Measurements from ENCODE around the gene IQSEC2.

Gene IQSEC2

DNA sequence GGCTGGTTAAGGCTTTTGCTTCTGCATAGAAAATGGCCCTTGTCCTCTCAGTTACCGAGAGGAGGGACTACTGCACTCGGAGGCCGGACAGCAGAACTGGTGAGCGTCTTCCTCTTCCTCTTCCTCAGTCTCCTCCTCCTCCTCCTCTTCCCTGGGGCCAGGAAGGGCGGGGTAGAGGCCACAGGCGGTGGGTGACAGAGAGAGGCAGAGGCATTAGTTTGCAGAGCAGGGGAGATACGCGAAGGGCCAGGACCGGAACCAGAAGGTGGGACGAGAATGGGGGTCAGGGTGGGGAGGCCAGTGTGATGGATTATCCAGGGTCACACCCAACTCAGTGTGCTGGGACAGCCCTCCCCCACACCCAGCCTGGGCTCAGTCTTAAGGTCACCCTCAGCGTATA, 14.5 kb downstream of the IQSEC2 start:
- no peak for DNase-seq

DNA sequence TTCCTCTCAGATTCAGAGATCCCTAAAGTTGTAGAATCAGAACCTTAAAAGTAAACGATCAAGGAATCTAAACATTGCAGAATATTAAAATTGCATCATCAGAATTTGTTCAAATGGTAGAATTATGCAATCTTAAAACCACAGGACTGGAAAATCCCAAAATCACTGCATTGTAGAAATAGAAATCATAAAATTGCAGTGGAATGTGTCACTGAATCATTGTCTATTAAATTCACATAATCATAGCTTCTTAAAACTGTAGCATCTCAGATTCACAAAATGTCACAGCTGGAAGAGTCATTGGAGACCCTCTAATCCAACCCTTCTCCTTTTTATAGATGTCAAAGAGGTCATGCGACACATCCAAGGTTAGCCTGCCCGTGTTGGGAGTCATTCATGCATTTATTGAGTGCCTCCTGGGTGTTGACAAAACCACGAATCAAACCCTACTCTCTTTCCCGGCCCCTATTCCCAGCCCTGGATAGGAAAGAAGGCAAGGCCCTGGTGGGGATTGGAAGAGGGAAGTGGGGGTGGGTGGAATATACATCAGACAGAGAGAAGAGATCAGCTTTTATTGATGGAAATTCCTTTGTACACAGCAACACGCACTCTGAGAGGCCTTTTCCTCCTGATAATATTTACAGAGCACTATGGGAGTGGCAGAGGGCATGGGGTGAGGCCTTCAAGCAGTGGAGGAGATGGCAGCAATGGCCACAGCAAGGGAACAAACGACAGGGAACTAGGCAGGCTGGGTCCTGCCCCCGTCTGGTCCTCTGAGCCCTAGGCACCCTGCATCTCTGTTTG, 15.4 kb downstream of the IQSEC2 start:
- DNase-seq: no peak

DNA sequence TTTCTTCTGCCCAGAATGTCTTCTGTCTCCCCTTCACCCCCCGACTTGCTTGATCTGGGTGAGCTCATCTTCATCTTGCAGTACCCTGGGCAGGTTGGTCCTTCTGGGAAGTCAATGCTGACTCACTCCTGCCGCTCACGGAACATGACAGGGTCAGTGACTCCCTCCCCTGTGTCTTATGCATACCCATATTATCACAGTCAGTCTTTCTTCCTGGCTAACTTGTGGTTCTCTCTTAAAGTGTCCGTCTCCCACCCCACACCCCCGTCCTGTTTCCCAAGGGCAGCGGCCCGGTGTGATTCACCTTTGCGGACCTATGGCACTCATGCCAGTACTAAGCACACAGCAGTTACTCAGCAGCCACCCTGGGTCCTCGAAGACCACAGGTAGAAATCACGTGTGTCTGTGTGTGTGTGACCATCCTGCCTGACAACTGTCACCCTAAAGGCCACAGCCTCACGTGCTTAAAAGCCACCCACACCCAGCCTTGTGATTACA, 17.7 kb downstream of the IQSEC2 start:
- no peak for DNase-seq

DNA sequence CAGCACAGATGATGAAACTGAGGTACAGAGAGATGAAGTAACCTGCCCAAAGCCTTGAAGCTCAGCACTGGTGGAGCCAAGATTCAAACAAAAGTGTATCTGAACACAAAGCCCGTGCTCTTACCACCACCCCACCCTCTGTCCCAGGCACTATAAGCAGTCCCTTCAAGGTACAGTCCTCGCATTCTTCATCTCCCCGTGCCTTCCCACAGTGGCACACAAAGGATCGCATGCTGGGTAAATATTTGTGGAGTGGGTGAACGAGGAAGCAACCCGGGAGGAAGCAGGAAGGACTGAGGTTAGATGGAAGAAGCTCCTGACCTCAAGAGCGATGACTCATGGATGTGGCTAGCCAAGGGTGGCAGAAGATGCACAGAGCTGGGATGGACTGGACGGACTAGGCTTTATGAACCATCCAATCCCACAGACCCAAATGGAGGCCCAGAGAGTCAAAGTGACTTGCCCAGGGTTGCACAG, 18.4 kb downstream of the IQSEC2 start:
- peak; percentile 40 to 41 for DNase-seq

DNA sequence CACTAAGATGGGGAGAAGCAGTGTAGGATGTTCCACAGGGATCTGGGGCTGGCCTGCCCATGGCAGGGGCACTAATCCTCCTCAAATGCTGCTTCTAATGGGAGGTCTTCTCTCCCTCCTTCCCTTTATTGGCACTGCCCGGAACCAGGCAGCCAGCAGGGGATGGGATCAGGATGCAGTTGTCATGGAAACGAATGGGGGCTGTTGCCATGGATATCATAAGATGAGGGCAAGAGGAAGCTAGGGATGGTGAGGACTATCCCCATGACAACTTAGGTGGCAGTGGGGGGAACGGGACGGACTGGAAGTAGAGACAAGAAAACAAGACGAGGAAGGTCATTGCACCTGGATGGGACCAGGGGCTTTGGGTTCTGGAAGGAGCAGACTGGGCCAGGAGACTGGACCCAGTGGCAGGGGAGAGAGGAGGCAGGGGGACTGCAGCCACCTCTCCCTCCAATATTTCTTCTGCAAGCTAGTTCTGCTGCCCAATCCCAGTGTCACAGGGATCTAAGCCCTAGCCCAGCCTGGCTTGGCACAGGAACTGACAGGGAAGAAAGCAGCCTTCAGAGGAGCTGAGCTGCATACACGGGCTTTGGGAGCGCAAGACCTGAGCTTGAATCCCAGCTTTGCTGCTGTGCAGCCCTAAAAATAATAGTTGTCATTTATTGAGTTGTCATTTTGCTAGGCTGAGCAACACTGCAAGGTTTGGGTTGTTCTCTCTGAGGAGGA, 19.0 kb downstream of the IQSEC2 start:
- DNase-seq: no peak

DNA sequence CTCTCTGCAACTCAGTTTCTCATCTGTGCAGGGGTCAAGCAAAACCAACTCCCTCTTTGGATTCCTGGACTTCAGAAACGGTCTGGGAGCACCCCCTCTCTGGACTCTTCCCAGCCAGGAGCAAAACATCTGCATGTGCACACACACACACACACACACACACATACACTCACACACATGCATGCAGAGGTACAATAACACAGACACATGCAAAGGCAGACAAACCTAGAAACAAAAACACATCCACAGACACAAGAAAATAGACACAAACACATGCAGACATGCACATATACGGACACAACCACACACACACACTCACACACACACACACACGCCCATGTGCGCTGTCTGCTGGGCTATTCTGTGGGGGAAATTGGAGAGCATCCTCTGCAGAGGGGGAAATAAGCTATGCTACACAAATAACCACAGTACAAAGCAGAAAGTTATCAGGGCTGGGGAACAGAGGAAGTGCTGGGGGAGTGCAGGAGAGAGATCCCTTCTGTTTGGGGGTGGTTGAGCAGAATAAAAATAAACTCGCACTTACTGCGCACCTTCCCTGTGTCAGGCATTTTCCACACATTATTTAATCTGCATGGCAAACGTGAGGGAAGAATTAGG, 19.9 kb downstream of the IQSEC2 start:
- peak; percentile 68 to 71 for DNase-seq

DNA sequence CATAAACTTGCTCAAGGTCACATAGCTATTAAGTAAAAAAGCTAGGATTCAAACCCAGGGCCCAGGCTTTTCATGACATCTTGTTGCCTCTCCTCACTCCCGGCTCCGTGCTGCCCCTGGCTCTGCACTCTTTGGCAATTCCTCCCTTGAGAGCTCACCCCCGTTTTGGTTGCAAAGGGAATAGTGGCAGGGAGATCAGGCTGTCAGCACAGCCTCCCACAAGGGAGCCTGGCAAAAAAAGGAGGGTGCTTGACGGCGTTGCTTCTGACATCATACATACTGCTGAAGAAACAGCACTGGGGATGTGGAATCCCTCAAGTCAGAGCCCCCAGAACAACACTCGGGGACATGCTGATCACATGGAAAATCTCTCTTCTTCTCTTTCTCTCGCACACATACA, 20.5 kb downstream of the IQSEC2 start:
- DNase-seq: no peak

DNA sequence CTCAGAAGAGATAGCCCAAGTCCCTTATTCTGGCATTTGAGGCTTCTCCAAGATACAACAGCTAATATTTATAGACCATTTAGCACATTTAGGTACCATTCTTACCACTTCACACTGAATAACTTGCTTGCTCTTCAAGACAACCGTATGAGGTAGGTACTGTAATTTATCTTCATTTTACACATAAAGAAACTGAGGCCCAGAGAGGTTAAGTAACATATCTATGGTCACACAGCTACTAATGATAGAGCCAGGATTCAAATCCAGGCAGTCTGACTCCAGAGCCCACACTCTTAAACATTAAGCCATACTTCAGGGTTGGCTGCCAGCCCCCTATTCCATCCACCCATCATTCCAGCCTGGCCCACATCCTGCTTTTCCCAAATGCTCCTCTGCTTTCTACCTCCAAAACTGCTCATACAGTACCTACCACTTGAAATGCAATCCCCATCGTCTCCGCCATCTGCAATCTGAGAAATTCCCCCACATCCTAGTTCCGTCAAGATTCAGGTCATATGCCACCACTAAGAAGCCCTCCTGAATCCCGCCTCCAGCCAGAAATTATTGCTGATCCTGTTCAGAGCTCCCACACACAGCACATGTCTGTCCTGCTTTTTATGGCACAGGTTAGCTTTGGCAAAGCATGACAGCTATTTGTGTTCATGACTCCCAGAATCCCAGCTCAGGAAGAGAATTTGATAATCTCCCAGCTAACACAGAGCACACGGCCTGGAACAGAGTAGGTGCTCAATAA, 23.5 kb downstream of the IQSEC2 start:
- DNase-seq: no peak

DNA sequence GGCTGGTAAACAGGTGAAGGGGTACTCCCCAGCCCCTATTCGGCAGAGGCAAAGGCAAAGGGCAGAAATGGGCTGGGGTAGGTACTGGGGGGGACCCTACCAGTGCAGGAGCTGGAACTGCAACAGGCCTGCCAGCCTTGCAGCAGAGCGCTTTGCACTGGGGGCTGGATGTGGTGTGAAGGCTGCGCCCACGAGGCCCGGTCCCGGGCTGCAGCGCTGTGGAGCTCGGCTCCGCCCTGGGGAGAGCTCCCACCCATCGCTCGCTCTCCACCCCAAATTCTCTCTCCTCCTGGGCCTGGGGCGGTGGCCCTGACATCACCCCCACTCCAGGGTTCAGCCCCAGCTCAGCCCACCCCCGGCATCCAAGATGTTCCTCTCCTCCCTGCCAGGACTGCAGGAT, 24.2 kb downstream of the IQSEC2 start:
- no peak for DNase-seq

DNA sequence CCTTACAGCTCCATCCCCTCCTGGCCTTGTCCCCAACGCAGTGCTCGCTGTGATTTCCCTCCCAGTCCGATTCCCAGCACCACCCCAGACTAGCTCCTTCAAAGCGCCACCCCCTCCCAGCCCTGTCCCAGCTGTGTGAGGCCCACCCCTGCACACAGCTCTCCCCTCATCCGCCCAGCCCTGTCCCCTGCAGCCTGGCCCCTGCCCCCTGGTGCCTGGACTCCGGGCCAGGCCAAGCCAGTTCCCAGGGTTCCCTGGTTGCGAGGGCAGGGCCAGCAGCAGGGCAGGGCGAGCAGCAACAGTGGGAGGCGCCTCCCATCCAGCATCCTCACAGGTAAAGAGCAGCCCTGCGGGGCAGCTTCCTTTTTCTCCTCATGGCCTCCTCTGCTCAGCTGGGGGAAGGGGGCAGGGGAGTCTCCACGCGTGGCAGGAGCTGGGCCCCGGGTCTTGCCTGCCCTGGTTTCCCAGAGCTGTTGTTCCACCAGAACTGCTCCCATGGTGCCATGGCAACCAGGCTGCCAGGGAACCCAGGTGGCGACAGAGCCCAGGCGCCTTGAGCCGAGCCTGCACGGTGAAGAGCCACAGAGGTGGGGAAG, 24.8 kb downstream of the IQSEC2 start:
- no peak for DNase-seq

DNA sequence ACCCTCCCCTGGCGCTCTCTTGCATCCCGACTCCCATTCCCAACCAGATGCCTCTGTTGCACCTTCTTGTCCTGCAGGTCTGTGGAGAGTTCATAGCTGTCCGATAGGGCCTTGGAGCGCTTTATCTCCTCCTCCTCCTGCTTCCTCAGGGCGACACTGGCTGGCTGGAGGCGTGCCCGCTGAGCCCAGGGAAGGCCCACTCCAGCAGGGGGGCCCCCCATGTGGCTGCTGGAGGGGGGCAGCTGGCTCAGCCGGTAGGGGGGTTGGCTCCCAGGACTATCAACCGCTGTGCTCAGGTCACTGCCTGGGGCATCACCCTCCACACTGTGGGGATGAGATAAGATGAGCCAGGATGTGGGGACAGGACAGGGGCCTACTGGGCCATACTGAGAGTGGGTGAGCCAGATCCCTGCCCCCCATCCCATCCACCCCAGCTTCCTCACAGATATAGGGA, 25.6 kb downstream of the IQSEC2 start:
- no peak for DNase-seq

DNA sequence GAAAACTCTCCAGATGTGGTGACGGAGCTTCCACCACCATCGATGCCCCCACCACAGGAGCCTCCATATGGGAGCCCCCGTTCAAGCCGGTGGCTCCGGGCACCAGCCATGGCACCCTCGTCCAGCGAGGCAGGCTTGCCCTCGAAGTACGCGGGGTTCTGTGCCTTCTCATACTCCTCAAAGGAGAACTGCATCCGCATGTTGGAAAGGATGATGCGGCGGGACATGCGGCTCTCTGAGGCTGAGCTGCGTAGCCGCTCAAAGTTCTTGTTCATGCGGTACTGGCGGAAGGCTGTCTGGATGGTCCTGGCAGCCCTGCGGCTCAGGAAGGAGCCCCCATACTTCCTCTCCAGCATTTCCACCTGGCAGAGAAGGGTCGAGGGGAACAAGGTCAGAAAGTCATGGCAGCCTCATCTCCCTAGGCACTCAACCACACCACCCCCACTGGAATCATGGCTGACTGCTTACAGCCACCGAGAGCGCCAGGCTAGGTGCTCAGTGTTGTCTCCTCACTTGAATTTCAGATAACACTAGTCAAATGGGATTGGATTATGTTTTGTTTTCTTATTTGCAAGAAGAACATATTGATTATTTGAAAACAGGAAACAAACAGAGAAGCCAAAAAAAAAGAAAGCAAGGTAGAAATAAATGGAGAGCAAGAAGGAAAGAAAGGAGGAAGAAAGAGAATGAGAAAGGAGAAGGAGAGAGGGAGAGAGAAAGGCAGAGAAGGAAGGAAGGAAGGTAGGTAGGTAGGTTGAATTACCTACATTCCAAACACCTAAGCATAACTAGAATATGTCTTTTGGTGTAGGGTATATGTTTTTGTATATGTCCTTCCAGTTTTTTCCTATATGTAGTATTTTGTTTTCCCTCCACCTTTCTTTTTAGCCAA, 26.6 kb downstream of the IQSEC2 start:
- DNase-seq: no peak

DNA sequence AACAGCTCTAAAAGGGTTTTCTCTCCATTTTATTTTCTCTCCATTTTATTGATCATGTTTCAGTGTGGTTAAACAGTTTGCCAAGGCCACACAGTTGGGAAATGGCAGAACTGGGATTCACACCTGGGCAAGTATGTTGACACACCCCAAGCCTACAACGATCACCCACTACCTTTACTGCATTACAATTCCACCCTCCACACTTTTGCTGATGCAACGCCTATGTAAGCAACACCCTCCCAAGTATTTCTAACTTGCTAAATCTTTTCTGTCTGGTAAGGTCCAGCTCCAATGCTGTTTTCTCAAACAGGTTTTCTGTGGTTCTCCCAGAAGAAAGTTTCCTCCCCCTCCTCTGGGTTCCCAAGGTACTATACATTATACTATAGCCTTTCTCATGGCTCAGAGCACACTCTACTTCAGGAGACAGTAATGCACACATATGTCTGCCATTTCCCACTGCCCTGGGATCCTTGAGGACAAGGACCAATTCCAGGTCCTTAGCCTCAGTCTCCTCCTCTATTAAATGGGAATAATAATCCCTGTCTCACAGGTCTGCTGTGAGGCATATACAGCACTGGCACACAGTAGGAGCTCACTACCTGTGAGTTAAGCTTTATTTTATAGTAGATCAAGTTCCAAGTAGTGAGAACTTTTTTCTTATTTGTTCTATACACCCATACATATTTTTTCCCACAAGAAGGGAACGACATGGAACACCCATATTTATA, 27.9 kb downstream of the IQSEC2 start:
- no peak for DNase-seq

DNA sequence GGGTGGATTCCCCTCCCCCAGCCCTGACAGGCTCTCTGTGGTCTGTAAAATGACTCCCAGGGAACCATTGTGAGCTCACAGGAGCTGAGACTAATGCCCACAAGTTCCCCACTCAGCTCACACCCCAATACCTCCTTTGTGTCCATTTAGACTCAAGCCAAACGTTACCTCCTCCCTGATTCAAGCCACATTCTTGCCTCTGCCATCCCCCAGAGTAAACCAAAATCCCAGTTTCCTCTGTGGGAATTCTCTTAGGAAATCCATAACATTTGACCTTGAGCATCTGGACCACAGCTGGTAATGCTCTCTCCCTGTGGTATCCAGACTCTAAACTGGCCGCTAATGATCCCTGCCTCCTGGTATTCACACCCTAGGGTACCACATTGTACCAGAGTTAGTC, 30.1 kb downstream of the IQSEC2 start:
- DNase-seq: no peak

DNA sequence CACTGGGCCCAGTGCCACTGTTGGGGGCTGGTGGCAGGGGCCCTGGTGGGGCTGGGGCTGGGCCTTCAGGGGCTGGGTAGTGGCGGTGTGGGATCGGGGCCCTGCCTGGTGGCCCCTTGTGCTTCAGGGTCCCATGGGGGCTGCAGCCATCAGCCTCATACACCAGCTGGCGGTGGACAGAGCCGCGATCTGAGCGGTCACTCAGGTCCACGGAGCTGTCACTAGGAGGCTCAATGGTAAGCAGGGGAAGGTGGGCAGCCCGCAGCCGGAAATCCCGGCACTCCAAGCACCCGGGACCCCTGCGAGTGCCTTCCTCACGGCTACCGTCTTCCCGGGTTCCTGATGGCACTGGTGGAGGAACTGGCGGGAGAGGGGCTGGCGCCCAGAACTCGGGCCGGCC, 30.8 kb downstream of the IQSEC2 start:
- no peak for DNase-seq

DNA sequence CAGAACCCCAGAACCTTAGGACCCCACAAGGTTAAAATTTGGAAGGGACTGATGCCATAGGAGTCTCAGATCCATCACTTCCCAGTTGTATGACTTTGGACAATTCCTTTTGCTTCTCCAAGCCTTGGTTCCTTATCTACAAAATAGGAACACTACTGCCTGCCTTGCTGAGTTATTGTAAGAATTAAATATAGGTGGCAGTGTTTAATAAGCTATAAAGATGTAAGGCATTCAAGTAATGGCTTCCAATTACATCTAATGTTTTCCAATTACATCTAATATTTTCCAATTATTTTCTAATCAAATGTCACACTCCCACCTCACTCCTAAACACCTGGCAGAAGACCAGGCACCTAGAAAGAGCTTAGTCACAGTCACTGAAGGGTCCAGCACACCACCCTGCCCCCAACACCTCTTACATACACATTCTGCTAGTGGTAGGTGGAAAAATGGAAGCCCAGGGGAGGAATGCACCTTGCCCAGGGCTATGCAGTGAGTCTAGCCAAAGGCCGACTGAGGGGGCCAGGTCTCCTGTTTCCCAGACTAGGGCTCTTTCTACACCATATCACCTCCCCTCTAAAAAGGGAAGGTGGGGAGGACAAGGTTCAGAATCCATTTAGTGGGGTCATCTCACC, 31.9 kb downstream of the IQSEC2 start:
- peak in 1 of 2 experiments; percentile 2 for DNase-seq

DNA sequence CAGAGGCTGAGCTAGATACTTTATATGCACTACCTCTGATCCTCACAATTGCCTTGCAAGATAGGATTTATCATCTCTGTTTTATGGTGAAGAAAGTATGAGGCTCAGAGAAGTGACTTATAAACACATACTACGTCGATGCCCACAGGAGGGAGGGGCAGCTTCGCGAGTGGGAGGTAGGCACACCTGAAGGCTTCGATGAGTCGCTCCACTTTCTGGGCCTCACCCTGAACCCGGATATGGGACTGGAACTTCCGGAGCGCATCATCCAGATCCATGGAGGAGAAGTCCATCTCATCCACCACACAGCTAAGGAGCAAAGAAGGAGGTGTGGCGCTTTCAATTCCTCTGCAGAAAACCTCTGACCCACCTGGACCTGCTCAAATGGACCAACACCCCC, 33.5 kb downstream of the IQSEC2 start:
- DNase-seq: no peak

DNA sequence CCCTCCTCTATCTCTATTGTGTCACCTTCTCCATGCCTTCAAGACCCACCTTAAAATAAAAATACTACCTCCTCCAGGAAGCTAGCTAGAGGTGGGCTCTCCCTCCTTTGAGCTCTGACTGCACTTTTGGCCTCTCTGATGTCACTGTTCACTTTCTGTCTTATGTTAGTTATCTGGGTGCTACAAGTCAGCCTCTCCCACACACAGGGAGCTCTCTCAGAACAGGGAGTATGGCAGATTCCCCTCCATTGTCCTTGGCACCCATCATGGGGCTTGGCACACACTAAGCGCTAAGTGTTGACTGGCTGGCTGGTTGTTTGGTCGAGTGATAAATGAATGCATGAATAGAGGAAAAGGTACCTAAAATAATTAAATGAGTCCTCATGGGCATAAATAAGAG, 35.2 kb downstream of the IQSEC2 start:
- DNase-seq: no peak

DNA sequence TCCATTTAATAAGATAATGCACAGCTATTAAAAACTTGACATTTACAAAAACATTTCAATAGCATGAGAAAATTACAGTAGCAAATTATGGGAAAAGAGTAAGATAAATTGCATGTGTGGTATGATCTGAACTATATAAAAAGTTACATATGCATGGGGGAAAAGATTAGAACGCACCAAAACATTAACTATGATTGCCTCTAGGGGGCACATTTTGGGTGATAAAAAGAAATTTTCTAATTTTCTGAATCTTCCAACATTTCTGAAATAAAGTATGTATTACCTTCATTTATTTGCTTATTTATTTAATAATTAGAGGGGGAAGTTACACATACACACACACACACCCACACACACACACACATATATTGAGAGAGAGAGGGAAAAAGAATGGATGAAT, 36.8 kb downstream of the IQSEC2 start:
- DNase-seq: peak in 1 of 2 experiments; percentile 25

DNA sequence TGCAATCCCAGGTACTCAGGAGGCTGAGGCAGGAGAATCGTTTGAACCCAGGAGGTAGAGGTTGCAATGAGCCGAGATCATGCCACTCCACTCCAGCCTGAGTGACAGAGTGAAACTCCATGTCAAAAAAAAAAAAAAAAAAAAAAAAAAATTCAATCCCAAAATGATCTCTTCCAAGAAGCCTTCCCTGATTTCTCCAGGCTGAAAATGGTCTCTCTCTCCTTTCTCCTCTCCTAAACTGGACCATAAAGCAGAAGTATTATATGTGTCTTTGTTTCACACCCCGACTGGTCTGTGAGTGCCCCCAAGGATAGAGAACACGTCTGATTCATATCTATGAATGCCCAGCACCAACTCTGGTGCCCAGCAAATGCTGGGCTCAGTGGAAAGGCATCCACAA, 39.1 kb downstream of the IQSEC2 start:
- DNase-seq: no peak
